ENCODE measurements around the gene GLI3.

GLI3 gene

DNA sequence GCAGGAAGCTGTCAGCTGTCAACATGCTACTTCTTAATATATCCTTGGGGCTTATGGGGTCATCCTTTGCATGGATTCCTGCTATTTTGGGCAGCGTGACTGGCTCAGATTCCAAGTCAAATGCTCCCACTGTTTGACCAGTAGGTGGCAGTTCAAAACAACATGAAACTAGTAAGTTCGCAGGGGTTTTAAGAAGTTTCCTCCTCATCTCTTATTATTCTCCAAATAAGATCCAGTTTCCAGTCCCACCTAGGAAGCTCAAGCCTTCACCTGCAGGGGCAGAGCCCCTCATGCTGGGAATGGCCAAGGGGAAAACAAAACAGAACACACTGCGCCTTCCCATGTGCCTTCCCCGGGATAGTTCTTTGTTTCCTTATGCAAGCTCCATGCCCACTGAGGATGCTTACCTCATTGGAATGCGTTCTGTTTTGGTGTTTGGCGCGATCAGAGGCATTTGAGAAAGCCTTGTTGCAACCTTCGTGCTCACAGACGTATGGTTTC, 259.8 kb downstream of the GLI3 start:
- Histone ChIP-seq H3K79me2 (ENCODE audit: insufficient read depth, low read length) (no peaks in the 10 kb centered on the region), H3K4me1 (ENCODE audit: insufficient read depth, low read length, poor library complexity, severe bottlenecking) (no peaks in the 10 kb centered on the region), H3K9ac (ENCODE audit: low read depth, low read length, poor library complexity, severe bottlenecking) (no peak overlapping the region), H3K27me3 (ENCODE audit: insufficient read depth, low read length, poor library complexity, severe bottlenecking) (no peaks in the 10 kb centered on the region), H3F3A (ENCODE audit: low read depth) (no peaks in the 10 kb centered on the region), H4K20me1 (ENCODE audit: insufficient read depth, low read length, poor library complexity, severe bottlenecking) (no peaks in the 10 kb centered on the region), H3K36me3 (ENCODE audit: insufficient read depth, low read length) (no peaks in the 10 kb centered on the region), H3K4me2 (ENCODE audit: low read depth, low read length, poor library complexity, severe bottlenecking) (no peak overlapping the region), H2AFZ (ENCODE audit: low read length) (no peak overlapping the region), H3K9me3 (ENCODE audit: insufficient read depth, low read depth, low read length) (no peaks in the 10 kb centered on the region), H3K9me2 (replicated peaks; ENCODE audit: low read depth, low read length) (no peaks in the 10 kb centered on the region), H3K4me3 (ENCODE audit: low read length, poor library complexity, severe bottlenecking) (no peak overlapping the region)
- TF ChIP-seq, protein P1, sequence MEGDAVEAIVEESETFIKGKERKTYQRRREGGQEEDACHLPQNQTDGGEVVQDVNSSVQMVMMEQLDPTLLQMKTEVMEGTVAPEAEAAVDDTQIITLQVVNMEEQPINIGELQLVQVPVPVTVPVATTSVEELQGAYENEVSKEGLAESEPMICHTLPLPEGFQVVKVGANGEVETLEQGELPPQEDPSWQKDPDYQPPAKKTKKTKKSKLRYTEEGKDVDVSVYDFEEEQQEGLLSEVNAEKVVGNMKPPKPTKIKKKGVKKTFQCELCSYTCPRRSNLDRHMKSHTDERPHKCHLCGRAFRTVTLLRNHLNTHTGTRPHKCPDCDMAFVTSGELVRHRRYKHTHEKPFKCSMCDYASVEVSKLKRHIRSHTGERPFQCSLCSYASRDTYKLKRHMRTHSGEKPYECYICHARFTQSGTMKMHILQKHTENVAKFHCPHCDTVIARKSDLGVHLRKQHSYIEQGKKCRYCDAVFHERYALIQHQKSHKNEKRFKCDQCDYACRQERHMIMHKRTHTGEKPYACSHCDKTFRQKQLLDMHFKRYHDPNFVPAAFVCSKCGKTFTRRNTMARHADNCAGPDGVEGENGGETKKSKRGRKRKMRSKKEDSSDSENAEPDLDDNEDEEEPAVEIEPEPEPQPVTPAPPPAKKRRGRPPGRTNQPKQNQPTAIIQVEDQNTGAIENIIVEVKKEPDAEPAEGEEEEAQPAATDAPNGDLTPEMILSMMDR (conservative IDR thresholded peaks at IDR 0.05; ENCODE audit: low read length), result peak; percentile 74
- TF ChIP-seq EZH2phosphoT487 (IDR thresholded peaks at IDR 0.05; ENCODE audit: borderline replicate concordance), result no peak

- no peaks in the 10 kb centered on the region for H4K20me1 ChIP-seq (ENCODE audit: insufficient read depth, low read length, poor library complexity, severe bottlenecking)
- H3K4me2 ChIP-seq (ENCODE audit: low read depth, low read length, poor library complexity, severe bottlenecking), result no peak overlapping the region
- no peaks in the 10 kb centered on the region for H3K27me3 ChIP-seq (ENCODE audit: insufficient read depth, low read length, poor library complexity, severe bottlenecking)
- no peak overlapping the region for H3K4me3 ChIP-seq (ENCODE audit: low read length, poor library complexity, severe bottlenecking)
- H2AFZ ChIP-seq (ENCODE audit: low read length), result no peak overlapping the region
- H3F3A ChIP-seq (ENCODE audit: low read depth), result no peaks in the 10 kb centered on the region
- no peaks in the 10 kb centered on the region for H3K9me2 ChIP-seq (replicated peaks; ENCODE audit: low read depth, low read length)
- no peaks in the 10 kb centered on the region for H3K9me3 ChIP-seq (ENCODE audit: insufficient read depth, low read depth, low read length)
- no peaks in the 10 kb centered on the region for H3K36me3 ChIP-seq (ENCODE audit: insufficient read depth, low read length)
- no peaks in the 10 kb centered on the region for H3K4me1 ChIP-seq (ENCODE audit: insufficient read depth, low read length, poor library complexity, severe bottlenecking)
- no peak overlapping the region for H3K9ac ChIP-seq (ENCODE audit: low read depth, low read length, poor library complexity, severe bottlenecking)
- no peak for TF ChIP-seq EZH2phosphoT487 (IDR thresholded peaks at IDR 0.05; ENCODE audit: borderline replicate concordance)
- TF ChIP-seq, protein P1 (conservative IDR thresholded peaks at IDR 0.05; ENCODE audit: low read length), result no peak
- H3K79me2 ChIP-seq (ENCODE audit: insufficient read depth, low read length), result no peaks in the 10 kb centered on the region
Observed at GRCh38 chr7:41976411-41976810, 260.6 kb downstream of the GLI3 start.

- no peaks in the 10 kb centered on the region for H3K4me1 ChIP-seq (ENCODE audit: insufficient read depth, low read length, poor library complexity, severe bottlenecking)
- H3K4me2 ChIP-seq (ENCODE audit: low read depth, low read length, poor library complexity, severe bottlenecking), result no peak overlapping the region
- no peaks in the 10 kb centered on the region for H3K9me3 ChIP-seq (ENCODE audit: insufficient read depth, low read depth, low read length)
- no peaks in the 10 kb centered on the region for H4K20me1 ChIP-seq (ENCODE audit: insufficient read depth, low read length, poor library complexity, severe bottlenecking)
- TF ChIP-seq EZH2phosphoT487 (IDR thresholded peaks at IDR 0.05; ENCODE audit: borderline replicate concordance), result no peak
- TF ChIP-seq, protein P1 (conservative IDR thresholded peaks at IDR 0.05; ENCODE audit: low read length), result no peak
- no peaks in the 10 kb centered on the region for H3F3A ChIP-seq (ENCODE audit: low read depth)
- H3K36me3 ChIP-seq (ENCODE audit: insufficient read depth, low read length), result no peaks in the 10 kb centered on the region
- H3K79me2 ChIP-seq (ENCODE audit: insufficient read depth, low read length), result no peaks in the 10 kb centered on the region
- no peak overlapping the region for H2AFZ ChIP-seq (ENCODE audit: low read length)
- no peak overlapping the region for H3K9ac ChIP-seq (ENCODE audit: low read depth, low read length, poor library complexity, severe bottlenecking)
- H3K4me3 ChIP-seq (ENCODE audit: low read length, poor library complexity, severe bottlenecking), result no peak overlapping the region
- H3K9me2 ChIP-seq (replicated peaks; ENCODE audit: low read depth, low read length), result no peaks in the 10 kb centered on the region
- H3K27me3 ChIP-seq (ENCODE audit: insufficient read depth, low read length, poor library complexity, severe bottlenecking), result no peaks in the 10 kb centered on the region
Observed at GRCh38 chr7:41975849-41976248, 261.2 kb downstream of the GLI3 start.

Data from Loucy (cell line).